ENCODE results near the gene SPOPL.

GRCh38 chr2:138518860-138519259 is 17.3 kb downstream of the SPOPL start:
- TF ChIP-seq CTCF (IDR thresholded peaks at IDR 0.05): no peak
- no peak for TF ChIP-seq POLR2A (IDR thresholded peaks at IDR 0.05)
- TF ChIP-seq POLR2AphosphoS5 (IDR thresholded peaks at IDR 0.05): no peak
- TF ChIP-seq EP300 (IDR thresholded peaks at IDR 0.05; ENCODE audit: low read depth): no peak

All from transverse colon (tissue), 4 donors.